KMS-11 (cell line): ENCODE measurements around the gene ASXL3.

Experiments
- H2AFZ ChIP-seq: fragments of 200-600 bp; sonication (generic); 2 replicates; pipeline ENCODE4 v1.6.1; 2016; ENCODE audit warnings: antibody characterized with exemption, mixed run types, low read depth
- H3K27ac ChIP-seq: fragments of 200-600 bp; sonication (generic); 2 replicates; pipeline ENCODE4 v1.6.1; 2016; ENCODE audit warnings: mild to moderate bottlenecking, mixed run types
- H3K27me3 ChIP-seq: fragments of 200-600 bp; sonication (generic); 2 replicates; pipeline ENCODE4 v1.6.1; 2017; ENCODE audit warnings: mild to moderate bottlenecking, low read depth, mixed run types, moderate library complexity; ENCODE audit not compliant: insufficient read depth
- H3K36me3 ChIP-seq: fragments of 200-600 bp; sonication (generic); 2 replicates; pipeline ENCODE4 v1.6.1; 2017; ENCODE audit warnings: mild to moderate bottlenecking, mixed run types; ENCODE audit not compliant: insufficient read depth
- H3K4me1 ChIP-seq: fragments of 200-600 bp; sonication (generic); 2 replicates; pipeline ENCODE4 v1.6.1; 2016; ENCODE audit warnings: mild to moderate bottlenecking, low read depth, mixed run types; ENCODE audit not compliant: poor library complexity, severe bottlenecking
- H3K4me2 ChIP-seq: fragments of 200-600 bp; sonication (generic); 2 replicates; pipeline ENCODE4 v1.7.0; 2016; ENCODE audit warnings: mild to moderate bottlenecking, mixed run types
- H3K4me3 ChIP-seq: fragments of 200-600 bp; sonication (generic); IDR thresholded peaks from 2 replicates; pipeline ENCODE4 v1.6.1; 2017; ENCODE audit warnings: low read depth, low read length, mixed read lengths; ENCODE audit not compliant: insufficient read depth
- H3K79me2 ChIP-seq: fragments of 200-600 bp; sonication (generic); 2 replicates; pipeline ENCODE4 v1.6.1; 2016; ENCODE audit warnings: low read depth, mixed run types; ENCODE audit not compliant: insufficient read depth
- H3K9ac ChIP-seq: fragments of 200-600 bp; sonication (generic); 2 replicates; pipeline ENCODE4 v1.6.1; 2016; ENCODE audit warnings: mild to moderate bottlenecking, mixed run types
- H4K20me1 ChIP-seq: fragments of 200-600 bp; sonication (generic); 2 replicates; pipeline ENCODE4 v1.6.1; 2016; ENCODE audit warnings: mild to moderate bottlenecking, mixed run types; ENCODE audit not compliant: insufficient read depth
- CTCF ChIP-seq: fragments of 200-600 bp; sonication (generic); conservative IDR thresholded peaks from 2 replicates; pipeline ENCODE4 v1.6.1; 2017; ENCODE audit warnings: low read depth, mild to moderate bottlenecking, antibody characterized with exemption, low read length, moderate library complexity, mixed read lengths

Gene ASXL3

GRCh38 chr18:33717339-33717738 lies 139.3 kb downstream of the ASXL3 start:
- no peak for TF ChIP-seq CTCF
- H3K4me1 ChIP-seq, result no peaks in the 10 kb centered on the region

GRCh38 chr18:33720133-33720532 lies 142.1 kb downstream of the ASXL3 start:
- H3K9ac ChIP-seq, result no peak overlapping the region
- TF ChIP-seq CTCF, result no peak
- H3K4me1 ChIP-seq, result no peaks in the 10 kb centered on the region
- H3K79me2 ChIP-seq, result no peaks in the 10 kb centered on the region
- H3K27me3 ChIP-seq, result no peaks in the 10 kb centered on the region
- H3K4me3 ChIP-seq, result no peak overlapping the region
- H3K27ac ChIP-seq, result no peak overlapping the region
- no peak overlapping the region for H3K4me2 ChIP-seq
- no peaks in the 10 kb centered on the region for H3K36me3 ChIP-seq
- no peak overlapping the region for H2AFZ ChIP-seq
- no peaks in the 10 kb centered on the region for H4K20me1 ChIP-seq

More at GRCh38 chr18:33717339-33717738, 139.3 kb downstream of the ASXL3 start:
- Histone ChIP-seq H3K9ac (no peak overlapping the region), H3K4me3 (no peak overlapping the region), H3K27ac (no peak overlapping the region), H3K27me3 (no peaks in the 10 kb centered on the region), H3K36me3 (no peaks in the 10 kb centered on the region), H4K20me1 (no peaks in the 10 kb centered on the region), H3K79me2 (no peaks in the 10 kb centered on the region), H3K4me2 (no peak overlapping the region), H2AFZ (no peak overlapping the region)

DNA sequence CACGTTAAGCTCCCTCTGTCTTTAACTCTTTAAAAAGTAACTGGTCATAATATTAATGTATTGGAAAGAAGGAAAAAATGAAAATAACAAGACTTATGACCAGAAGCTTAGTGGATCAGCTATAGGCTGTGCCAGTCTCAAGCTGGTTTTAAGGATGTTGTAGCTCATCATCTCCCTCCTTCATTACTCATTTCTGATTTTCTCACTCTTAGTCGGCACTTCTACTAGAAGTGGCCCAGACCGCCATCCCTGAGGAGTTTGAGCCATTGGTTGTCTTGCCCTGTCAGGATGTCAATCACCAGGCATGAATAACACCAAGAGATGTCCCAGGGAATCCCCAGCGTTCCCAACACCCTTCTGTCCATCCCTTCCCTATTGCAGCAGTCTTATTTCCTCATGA lies 151.5 kb downstream of the ASXL3 start:
- Histone ChIP-seq H3K79me2 (no peaks in the 10 kb centered on the region), H3K27me3 (no peaks in the 10 kb centered on the region), H3K4me2 (no peak overlapping the region), H3K36me3 (no peaks in the 10 kb centered on the region), H2AFZ (no peak overlapping the region), H3K4me1 (no peaks in the 10 kb centered on the region), H3K4me3 (no peak overlapping the region), H3K27ac (no peak overlapping the region), H4K20me1 (no peaks in the 10 kb centered on the region), H3K9ac (no peak overlapping the region)
- TF ChIP-seq CTCF, result no peak

- Histone ChIP-seq H3K36me3 (no peaks in the 10 kb centered on the region; the same call in 1 of the 2 replicates), H3K27me3 (no peaks in the 10 kb centered on the region), H2AFZ (no peak overlapping the region), H3K4me3 (no peak overlapping the region), H3K27ac (no peak overlapping the region), H3K9ac (no peak overlapping the region), H4K20me1 (no peaks in the 10 kb centered on the region), H3K4me2 (no peak overlapping the region), H3K79me2 (no peaks in the 10 kb centered on the region), H3K4me1 (no peaks in the 10 kb centered on the region)
- no peak for TF ChIP-seq CTCF
Observed at GRCh38 chr18:33733376-33733775, 155.4 kb downstream of the ASXL3 start.
